HCT116 (cell line): Measurements from ENCODE around the gene APIP. TPM values are rescaled to one million over a fixed set of nuclear protein-coding genes. Genes with fewer than 3 reads are reported as not detected.

Experiments
- ATAC-seq: fragments of 200-7000 bp; cut with Tn5 transposase; 2 replicates; pipeline ENCODE4 v1.9.1; 2020; ENCODE audit warnings: mild to moderate bottlenecking, moderate library complexity
- BruUV-seq: library from RNA; stranded (reverse); fragments of 400-500 nt; replicated peaks from 2 replicates; lab custom pipeline; 2021; lab: Mats Ljungman, UMichigan
- CTCF ChIA-PET: fragments of 300-600 bp; sonication (Branson Sonifier 250); formaldehyde crosslinking; loops from one replicate; lab custom pipeline; 2021; ENCODE audit warnings: antibody characterized with exemption; lab: Charles Lee
- POLR2A ChIA-PET: fragments of 300-600, 350-600 bp; sonication (Branson Sonifier 250); formaldehyde crosslinking; loops from one replicate; lab custom pipeline; 2021; ENCODE audit warnings: antibody characterized with exemption; lab: Charles Lee
- RAD21 ChIA-PET, 2 experiments: fragments of 300-600 bp; sonication (Branson Sonifier 250); formaldehyde crosslinking; loops; one replicate each; lab custom pipeline; 2023; ENCODE audit warnings: low total read pairs in 2 of 2; ENCODE audit not compliant: uncharacterized antibody in 2 of 2, unreplicated experiment in 2 of 2, low non-redundant PET in 1 of 2; lab: Charles Lee
- DNase-seq: peaks from one replicate; pipeline ENCODE4 v3.0.0-alpha.2; 2010; ENCODE audit warnings: low read depth, low spot score
- H2AFZ ChIP-seq: fragments of 200-600 bp; shearing (Covaris generic), sonication (generic); 2 replicates; pipeline ENCODE4 v1.6.1; 2017; ENCODE audit warnings: low read depth, mixed run types, mixed read lengths, antibody characterized with exemption, low read length; ENCODE audit not compliant: poor library complexity, severe bottlenecking
- H3K27ac ChIP-seq: 2 replicates; pipeline ENCODE4 v1.5.1; 2012; ENCODE audit warnings: low read depth, low read length
- H3K27me3 ChIP-seq: fragments of 200-600 bp; sonication (generic); 2 replicates; pipeline ENCODE4 v1.6.1; 2016; ENCODE audit warnings: mixed run types, low read length, mixed read lengths; ENCODE audit not compliant: insufficient read depth
- H3K36me3 ChIP-seq, 2 experiments: fragments of 200-500 bp in 1 of 2; fragments of 200-600 bp in 1 of 2; sonication (Bioruptor generic) in 1 of 2; sonication (generic) in 1 of 2; 2 replicates each; pipeline versions ENCODE4 v1.5.1 to v1.6.1; 2014 to 2016; ENCODE audit warnings: low read length in 2 of 2, inconsistent platforms in 1 of 2, mixed read lengths in 1 of 2, mixed run types in 1 of 2; ENCODE audit not compliant: insufficient read depth in 2 of 2, control insufficient read depth in 1 of 2
- H3K4me1 ChIP-seq, 2 experiments: fragments of 200-600 bp in 1 of 2; sonication (generic) in 1 of 2; 2 replicates each; pipeline versions ENCODE4 v1.5.1 to v1.6.1; 2012 to 2017; ENCODE audit warnings: low read length in 2 of 2, inconsistent platforms in 1 of 2, mild to moderate bottlenecking in 1 of 2, mixed read lengths in 1 of 2, mixed run types in 1 of 2, moderate library complexity in 1 of 2; ENCODE audit not compliant: insufficient read depth in 2 of 2, control insufficient read depth in 1 of 2
- H3K4me2 ChIP-seq: fragments of 200-600 bp; sonication (generic); 2 replicates; pipeline ENCODE4 v1.6.1; 2017; ENCODE audit warnings: mixed run types, low read length, mixed read lengths
- H3K4me3 ChIP-seq, 2 experiments: fragments of 200-600 bp in 1 of 2; sonication (generic) in 1 of 2; replicated peaks in 1 of 2; 2 replicates each; pipeline ENCODE4 v1.5.1; 2011 to 2016; ENCODE audit warnings: low read length in 2 of 2, control low read depth in 1 of 2, low read depth in 1 of 2, mild to moderate bottlenecking in 1 of 2, mixed read lengths in 1 of 2, mixed run types in 1 of 2
- H3K79me2 ChIP-seq: fragments of 200-600 bp; sonication (generic); 2 replicates; pipeline ENCODE4 v1.6.1; 2017; ENCODE audit warnings: mild to moderate bottlenecking, mixed run types, low read length, moderate library complexity, mixed read lengths; ENCODE audit not compliant: insufficient read depth
- H3K9ac ChIP-seq: fragments of 200-600 bp; sonication (generic); 2 replicates; pipeline ENCODE4 v1.6.1; 2016; ENCODE audit warnings: low read length, mixed read lengths
- H3K9me2 ChIP-seq: fragments of 200-600 bp; sonication (generic), shearing (Covaris generic); 2 replicates; pipeline ENCODE4 v1.6.1; 2017; ENCODE audit warnings: mixed run types, mild to moderate bottlenecking, moderate library complexity; ENCODE audit not compliant: insufficient read depth
- H3K9me3 ChIP-seq, 2 experiments: fragments of 200-500 bp in 1 of 2; fragments of 200-600 bp in 1 of 2; sonication (Bioruptor generic) in 1 of 2; sonication (generic) in 1 of 2; 2 replicates each; pipeline ENCODE4 v1.6.1; 2014 to 2017; ENCODE audit warnings: low read length in 2 of 2, mixed read lengths in 2 of 2, inconsistent platforms in 1 of 2, low read depth in 1 of 2, mild to moderate bottlenecking in 1 of 2, mixed run types in 1 of 2, moderate library complexity in 1 of 2; ENCODE audit not compliant: control insufficient read depth in 1 of 2, insufficient read depth in 1 of 2
- H4K20me1 ChIP-seq: fragments of 200-600 bp; sonication (generic), shearing (Covaris generic); 2 replicates; pipeline ENCODE4 v1.6.1; 2017; ENCODE audit warnings: mixed run types, mild to moderate bottlenecking, moderate library complexity; ENCODE audit not compliant: insufficient read depth
- CBX3 ChIP-seq: IDR thresholded peaks from 2 replicates; pipeline ENCODE4 v1.6.1; 2012; ENCODE audit warnings: low read depth
- CEBPB ChIP-seq: IDR thresholded peaks from 2 replicates; pipeline ENCODE4 v1.6.1; 2012; ENCODE audit warnings: low read depth
- ELF1 ChIP-seq: IDR thresholded peaks from 2 replicates; pipeline ENCODE4 v1.6.1; 2012; ENCODE audit warnings: low read depth, borderline replicate concordance
- EZH2 ChIP-seq: fragments of 200-600 bp; sonication (generic); IDR thresholded peaks from 2 replicates; pipeline ENCODE4 v1.6.1; 2017; ENCODE audit warnings: antibody characterized with exemption, mixed run types
- EZH2phosphoT487 ChIP-seq: fragments of 200-600 bp; IDR thresholded peaks from 2 replicates; pipeline ENCODE4 v1.6.1; 2018; ENCODE audit warnings: antibody characterized with exemption, borderline replicate concordance
- FOSL1 ChIP-seq: IDR thresholded peaks from 2 replicates; pipeline ENCODE4 v1.6.1; 2012; ENCODE audit warnings: low read depth
- JUND ChIP-seq: IDR thresholded peaks from 2 replicates; pipeline ENCODE4 v1.6.1; 2012
- POLR2A ChIP-seq: IDR thresholded peaks from 2 replicates; pipeline ENCODE4 v1.7.0; 2011; ENCODE audit warnings: borderline replicate concordance; ENCODE audit not compliant: insufficient read depth, insufficient read length; ENCODE audit errors: extremely low read depth
- POLR2AphosphoS5 ChIP-seq: IDR thresholded peaks from 2 replicates; pipeline ENCODE4 v1.6.1; 2011; ENCODE audit warnings: mild to moderate bottlenecking, low read depth, low read length, moderate library complexity
- RAD21 ChIP-seq: IDR thresholded peaks from 2 replicates; pipeline ENCODE4 v1.6.1; 2012; ENCODE audit warnings: low read depth, mild to moderate bottlenecking
- SIN3A ChIP-seq: IDR thresholded peaks from 2 replicates; pipeline ENCODE4 v1.6.1; 2012; ENCODE audit warnings: low read depth
- TCF7L2 ChIP-seq: IDR thresholded peaks from 2 replicates; pipeline ENCODE4 v1.7.0; 2011; ENCODE audit warnings: borderline replicate concordance, inconsistent platforms; ENCODE audit not compliant: insufficient read depth, insufficient read length; ENCODE audit errors: extremely low read depth
- ZFX ChIP-seq: fragments of 450-650 bp; IDR thresholded peaks from 2 replicates; pipeline ENCODE4 v1.6.1; 2017
- ZNF274 ChIP-seq: fragments of 200-500 bp; sonication (Bioruptor generic); IDR thresholded peaks from 2 replicates; pipeline ENCODE4 v1.6.1; 2014; ENCODE audit warnings: mild to moderate bottlenecking, low read depth, low read length, inconsistent platforms
- intact Hi-C: fragments of 100-400 bp; cut with micrococcal nuclease; formaldehyde crosslinking; loops from 2 replicates; pipeline ENCODE4 v1.10.0; 2022
- total RNA-seq: library from RNA; stranded (reverse); gene quantifications from one replicate; pipeline ENCODE4 v1.2.1, GENCODE V29; 2021; ENCODE audit not compliant: unreplicated experiment
- TF ChIP-seq, protein P1 (sequence below): IDR thresholded peaks from 2 replicates; pipeline ENCODE4 v1.6.1; 2012; ENCODE audit warnings: low read depth
- TF ChIP-seq, protein P2 (sequence below): IDR thresholded peaks from 2 replicates; pipeline ENCODE4 v1.6.1; 2011; ENCODE audit warnings: mild to moderate bottlenecking, low read length, moderate library complexity; ENCODE audit not compliant: insufficient replicate concordance; ENCODE audit errors: extremely low read depth
- TF ChIP-seq, protein P3 (sequence below): IDR thresholded peaks from 2 replicates; pipeline ENCODE4 v1.6.1; 2012
- TF ChIP-seq, protein P4 (sequence below): IDR thresholded peaks from 2 replicates; pipeline ENCODE4 v1.6.1; 2012

Gene APIP
- total RNA-seq, 1 experiment from 2014 or later = 41.2 TPM

DNA sequence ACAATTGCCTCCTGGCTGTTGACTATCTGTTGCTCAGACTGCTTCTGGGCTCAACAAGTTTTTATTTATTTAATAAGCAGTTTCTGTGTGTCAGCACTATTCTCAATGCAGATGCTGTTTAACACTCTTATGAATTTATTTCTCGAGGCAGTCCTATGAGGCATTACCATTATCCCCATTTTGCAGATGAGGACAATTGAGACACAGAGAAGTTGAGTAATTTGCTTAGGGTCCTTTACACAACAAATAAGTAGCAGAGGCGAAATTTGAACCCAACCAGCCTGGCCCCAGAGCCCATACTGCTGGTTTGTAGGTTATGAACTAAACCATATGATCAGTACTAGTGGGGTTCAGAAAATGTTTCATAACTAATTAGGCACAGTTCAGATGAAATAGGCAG lies 58.7 kb downstream of the APIP start:
- H3K36me3 ChIP-seq = no peaks in the 10 kb centered on the region
- H3K4me3 ChIP-seq = no peak overlapping the region
- ChIA-PET CTCF (no interaction called here), RAD21 (no interaction called here), POLR2A (no interaction called here)
- DNase-seq (no peak), ATAC-seq (no peak)
- BruUV-seq = no TSS peak
- no peak overlapping the region for H2AFZ ChIP-seq
- no peaks in the 10 kb centered on the region for H3K9me3 ChIP-seq
- H3K79me2 ChIP-seq = no peaks in the 10 kb centered on the region
- H3K27me3 ChIP-seq = no peaks in the 10 kb centered on the region
- TF ChIP-seq EZH2 (no peak), JUND (no peak), POLR2A (no peak), CBX3 (no peak), EZH2phosphoT487 (no peak), ZFX (no peak), ZNF274 (no peak), FOSL1 (no peak), TCF7L2 (no peak), ELF1 (no peak), RAD21 (no peak), CEBPB (no peak), POLR2AphosphoS5 (no peak), SIN3A (no peak)
- TF ChIP-seq, protein P1, sequence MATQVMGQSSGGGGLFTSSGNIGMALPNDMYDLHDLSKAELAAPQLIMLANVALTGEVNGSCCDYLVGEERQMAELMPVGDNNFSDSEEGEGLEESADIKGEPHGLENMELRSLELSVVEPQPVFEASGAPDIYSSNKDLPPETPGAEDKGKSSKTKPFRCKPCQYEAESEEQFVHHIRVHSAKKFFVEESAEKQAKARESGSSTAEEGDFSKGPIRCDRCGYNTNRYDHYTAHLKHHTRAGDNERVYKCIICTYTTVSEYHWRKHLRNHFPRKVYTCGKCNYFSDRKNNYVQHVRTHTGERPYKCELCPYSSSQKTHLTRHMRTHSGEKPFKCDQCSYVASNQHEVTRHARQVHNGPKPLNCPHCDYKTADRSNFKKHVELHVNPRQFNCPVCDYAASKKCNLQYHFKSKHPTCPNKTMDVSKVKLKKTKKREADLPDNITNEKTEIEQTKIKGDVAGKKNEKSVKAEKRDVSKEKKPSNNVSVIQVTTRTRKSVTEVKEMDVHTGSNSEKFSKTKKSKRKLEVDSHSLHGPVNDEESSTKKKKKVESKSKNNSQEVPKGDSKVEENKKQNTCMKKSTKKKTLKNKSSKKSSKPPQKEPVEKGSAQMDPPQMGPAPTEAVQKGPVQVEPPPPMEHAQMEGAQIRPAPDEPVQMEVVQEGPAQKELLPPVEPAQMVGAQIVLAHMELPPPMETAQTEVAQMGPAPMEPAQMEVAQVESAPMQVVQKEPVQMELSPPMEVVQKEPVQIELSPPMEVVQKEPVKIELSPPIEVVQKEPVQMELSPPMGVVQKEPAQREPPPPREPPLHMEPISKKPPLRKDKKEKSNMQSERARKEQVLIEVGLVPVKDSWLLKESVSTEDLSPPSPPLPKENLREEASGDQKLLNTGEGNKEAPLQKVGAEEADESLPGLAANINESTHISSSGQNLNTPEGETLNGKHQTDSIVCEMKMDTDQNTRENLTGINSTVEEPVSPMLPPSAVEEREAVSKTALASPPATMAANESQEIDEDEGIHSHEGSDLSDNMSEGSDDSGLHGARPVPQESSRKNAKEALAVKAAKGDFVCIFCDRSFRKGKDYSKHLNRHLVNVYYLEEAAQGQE = no peak
- TF ChIP-seq, protein P2, sequence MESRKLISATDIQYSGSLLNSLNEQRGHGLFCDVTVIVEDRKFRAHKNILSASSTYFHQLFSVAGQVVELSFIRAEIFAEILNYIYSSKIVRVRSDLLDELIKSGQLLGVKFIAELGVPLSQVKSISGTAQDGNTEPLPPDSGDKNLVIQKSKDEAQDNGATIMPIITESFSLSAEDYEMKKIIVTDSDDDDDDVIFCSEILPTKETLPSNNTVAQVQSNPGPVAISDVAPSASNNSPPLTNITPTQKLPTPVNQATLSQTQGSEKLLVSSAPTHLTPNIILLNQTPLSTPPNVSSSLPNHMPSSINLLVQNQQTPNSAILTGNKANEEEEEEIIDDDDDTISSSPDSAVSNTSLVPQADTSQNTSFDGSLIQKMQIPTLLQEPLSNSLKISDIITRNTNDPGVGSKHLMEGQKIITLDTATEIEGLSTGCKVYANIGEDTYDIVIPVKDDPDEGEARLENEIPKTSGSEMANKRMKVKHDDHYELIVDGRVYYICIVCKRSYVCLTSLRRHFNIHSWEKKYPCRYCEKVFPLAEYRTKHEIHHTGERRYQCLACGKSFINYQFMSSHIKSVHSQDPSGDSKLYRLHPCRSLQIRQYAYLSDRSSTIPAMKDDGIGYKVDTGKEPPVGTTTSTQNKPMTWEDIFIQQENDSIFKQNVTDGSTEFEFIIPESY = no peak
- TF ChIP-seq, protein P3, sequence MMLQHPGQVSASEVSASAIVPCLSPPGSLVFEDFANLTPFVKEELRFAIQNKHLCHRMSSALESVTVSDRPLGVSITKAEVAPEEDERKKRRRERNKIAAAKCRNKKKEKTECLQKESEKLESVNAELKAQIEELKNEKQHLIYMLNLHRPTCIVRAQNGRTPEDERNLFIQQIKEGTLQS = no peak
- TF ChIP-seq, protein P4, sequence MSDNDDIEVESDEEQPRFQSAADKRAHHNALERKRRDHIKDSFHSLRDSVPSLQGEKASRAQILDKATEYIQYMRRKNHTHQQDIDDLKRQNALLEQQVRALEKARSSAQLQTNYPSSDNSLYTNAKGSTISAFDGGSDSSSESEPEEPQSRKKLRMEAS = no peak
- H3K9ac ChIP-seq = no peak overlapping the region
- no peak overlapping the region for H3K4me2 ChIP-seq
- intact Hi-C loops = no loop called here
- no peaks in the 10 kb centered on the region for H3K9me2 ChIP-seq
- H3K4me1 ChIP-seq = peaks cover 0 to 6% of the 10 kb centered on the region in 2 experiments; a peak in 1 of 4 replicates
- H3K27ac ChIP-seq = no peak overlapping the region
- H4K20me1 ChIP-seq = no peaks in the 10 kb centered on the region
